C4-2B (cell line): ENCODE results near the gene C11orf98.
"Not testable (repeated sequence)": the region's sequence is repeated elsewhere in the genome, so short reads cannot be mapped to it uniquely, and the experiment has no call there.

Experiments
- H3K27ac ChIP-seq: fragments of 450-650 bp; 2 replicates; pipeline ENCODE4 v1.5.1; 2017
- CTCF ChIP-seq: fragments of 450-650 bp; conservative IDR thresholded peaks from 2 replicates; pipeline ENCODE4 v1.5.1; 2017; ENCODE audit warnings: mild to moderate bottlenecking
- ZFX ChIP-seq: fragments of 450-650 bp; IDR thresholded peaks from 2 replicates; pipeline ENCODE4 v1.6.1; 2017

C11orf98 gene

GRCh38 chr11:62678770-62679696 lies 14.0 kb upstream of the C11orf98 start, which contains the start of gene UBXN1:
Gene UBXN1, minus strand, starts transcription at chr11:62679073. Its CDS starts 150 bp downstream, at chr11:62678923.
- H3K27ac ChIP-seq: peak within 1 kb of the TSS; percentile 83
- TF ChIP-seq CTCF (no peak), ZFX (no peak)

GRCh38 chr11:62678433-62678769 lies 13.4 kb upstream of the C11orf98 start:
- H3K27ac ChIP-seq: peak overlapping the region; percentile 83
- TF ChIP-seq ZFX (no peak), CTCF (no peak)

GRCh38 chr11:62677714-62678113 lies 12.7 kb upstream of the C11orf98 start:
- H3K27ac ChIP-seq: peak overlapping the region; percentile 83

GRCh38 chr11:62677156-62677555 lies 12.1 kb upstream of the C11orf98 start:
- TF ChIP-seq CTCF (no peak), ZFX (no peak)
- H3K27ac ChIP-seq: peak overlapping the region; percentile 83; the same call in 1 of the 2 replicates

More at GRCh38 chr11:62677714-62678113, 12.7 kb upstream of the C11orf98 start:
- TF ChIP-seq ZFX (no peak), CTCF (no peak)

GRCh38 chr11:62676698-62677097 lies 11.7 kb upstream of the C11orf98 start:
- no peak overlapping the region; the same call in 1 of the 2 replicates for H3K27ac ChIP-seq
- no peak for TF ChIP-seq ZFX
- TF ChIP-seq CTCF: no peak

GRCh38 chr11:62675415-62675814 lies 10.4 kb upstream of the C11orf98 start:
- not testable (repeated sequence) for H3K27ac ChIP-seq

GRCh38 chr11:62673196-62673525 lies 8.2 kb upstream of the C11orf98 start:
- TF ChIP-seq ZFX (no peak), CTCF (no peak)
- H3K27ac ChIP-seq: peak overlapping the region; percentile 98
